KMS-11 (cell line): ENCODE results near the gene ADGRD2.

ENCODE experiments used
- H2AFZ ChIP-seq: fragments of 200-600 bp; sonication (generic); 2 replicates; pipeline ENCODE4 v1.6.1; 2016; ENCODE audit warnings: antibody characterized with exemption, mixed run types, low read depth
- H3K27ac ChIP-seq: fragments of 200-600 bp; sonication (generic); 2 replicates; pipeline ENCODE4 v1.6.1; 2016; ENCODE audit warnings: mild to moderate bottlenecking, mixed run types
- H3K27me3 ChIP-seq: fragments of 200-600 bp; sonication (generic); 2 replicates; pipeline ENCODE4 v1.6.1; 2017; ENCODE audit warnings: mild to moderate bottlenecking, low read depth, mixed run types, moderate library complexity; ENCODE audit not compliant: insufficient read depth
- H3K36me3 ChIP-seq: fragments of 200-600 bp; sonication (generic); 2 replicates; pipeline ENCODE4 v1.6.1; 2017; ENCODE audit warnings: mild to moderate bottlenecking, mixed run types; ENCODE audit not compliant: insufficient read depth
- H3K4me1 ChIP-seq: fragments of 200-600 bp; sonication (generic); 2 replicates; pipeline ENCODE4 v1.6.1; 2016; ENCODE audit warnings: mild to moderate bottlenecking, low read depth, mixed run types; ENCODE audit not compliant: poor library complexity, severe bottlenecking
- H3K4me2 ChIP-seq: fragments of 200-600 bp; sonication (generic); 2 replicates; pipeline ENCODE4 v1.7.0; 2016; ENCODE audit warnings: mild to moderate bottlenecking, mixed run types
- H3K4me3 ChIP-seq: fragments of 200-600 bp; sonication (generic); IDR thresholded peaks from 2 replicates; pipeline ENCODE4 v1.6.1; 2017; ENCODE audit warnings: low read depth, low read length, mixed read lengths; ENCODE audit not compliant: insufficient read depth
- H3K79me2 ChIP-seq: fragments of 200-600 bp; sonication (generic); 2 replicates; pipeline ENCODE4 v1.6.1; 2016; ENCODE audit warnings: low read depth, mixed run types; ENCODE audit not compliant: insufficient read depth
- H3K9ac ChIP-seq: fragments of 200-600 bp; sonication (generic); 2 replicates; pipeline ENCODE4 v1.6.1; 2016; ENCODE audit warnings: mild to moderate bottlenecking, mixed run types
- H4K20me1 ChIP-seq: fragments of 200-600 bp; sonication (generic); 2 replicates; pipeline ENCODE4 v1.6.1; 2016; ENCODE audit warnings: mild to moderate bottlenecking, mixed run types; ENCODE audit not compliant: insufficient read depth
- TF ChIP-seq, protein P1 (sequence below): fragments of 200-600 bp; sonication (generic); conservative IDR thresholded peaks from 2 replicates; pipeline ENCODE4 v1.6.1; 2017; ENCODE audit warnings: low read depth, mild to moderate bottlenecking, antibody characterized with exemption, low read length, moderate library complexity, mixed read lengths

ADGRD2 gene

DNA sequence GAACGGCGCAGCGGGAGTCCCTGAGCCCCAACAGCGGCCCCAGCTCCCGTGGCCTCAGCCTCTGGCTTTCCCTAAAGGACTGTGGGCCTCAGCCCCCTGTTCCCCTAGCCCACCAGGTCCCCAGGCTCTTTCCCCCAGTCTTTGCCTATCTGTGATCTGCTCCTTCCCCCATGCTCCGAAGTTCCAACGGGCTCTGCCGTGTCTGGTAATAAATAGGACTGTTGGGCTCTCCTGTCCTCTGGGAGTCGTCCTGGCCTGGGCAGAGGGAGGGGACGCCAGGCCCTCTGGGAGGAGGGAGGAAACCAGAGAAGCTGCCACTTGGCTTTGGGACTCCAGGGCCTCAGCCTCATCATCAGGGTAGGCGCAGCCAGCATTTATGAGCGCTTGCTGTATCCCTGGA is 28.1 kb downstream of the ADGRD2 start:
- TF ChIP-seq, protein P1, sequence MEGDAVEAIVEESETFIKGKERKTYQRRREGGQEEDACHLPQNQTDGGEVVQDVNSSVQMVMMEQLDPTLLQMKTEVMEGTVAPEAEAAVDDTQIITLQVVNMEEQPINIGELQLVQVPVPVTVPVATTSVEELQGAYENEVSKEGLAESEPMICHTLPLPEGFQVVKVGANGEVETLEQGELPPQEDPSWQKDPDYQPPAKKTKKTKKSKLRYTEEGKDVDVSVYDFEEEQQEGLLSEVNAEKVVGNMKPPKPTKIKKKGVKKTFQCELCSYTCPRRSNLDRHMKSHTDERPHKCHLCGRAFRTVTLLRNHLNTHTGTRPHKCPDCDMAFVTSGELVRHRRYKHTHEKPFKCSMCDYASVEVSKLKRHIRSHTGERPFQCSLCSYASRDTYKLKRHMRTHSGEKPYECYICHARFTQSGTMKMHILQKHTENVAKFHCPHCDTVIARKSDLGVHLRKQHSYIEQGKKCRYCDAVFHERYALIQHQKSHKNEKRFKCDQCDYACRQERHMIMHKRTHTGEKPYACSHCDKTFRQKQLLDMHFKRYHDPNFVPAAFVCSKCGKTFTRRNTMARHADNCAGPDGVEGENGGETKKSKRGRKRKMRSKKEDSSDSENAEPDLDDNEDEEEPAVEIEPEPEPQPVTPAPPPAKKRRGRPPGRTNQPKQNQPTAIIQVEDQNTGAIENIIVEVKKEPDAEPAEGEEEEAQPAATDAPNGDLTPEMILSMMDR, result no peak
- Histone ChIP-seq H3K36me3 (no peaks in the 10 kb centered on the region), H3K79me2 (no peaks in the 10 kb centered on the region), H3K4me2 (no peak overlapping the region), H3K9ac (no peak overlapping the region), H2AFZ (no peak overlapping the region), H3K4me3 (no peak overlapping the region), H4K20me1 (no peaks in the 10 kb centered on the region), H3K27me3 (peaks cover 12% of the 10 kb centered on the region; the same call in 1 of the 2 replicates), H3K27ac (no peak overlapping the region), H3K4me1 (no peaks in the 10 kb centered on the region)

DNA sequence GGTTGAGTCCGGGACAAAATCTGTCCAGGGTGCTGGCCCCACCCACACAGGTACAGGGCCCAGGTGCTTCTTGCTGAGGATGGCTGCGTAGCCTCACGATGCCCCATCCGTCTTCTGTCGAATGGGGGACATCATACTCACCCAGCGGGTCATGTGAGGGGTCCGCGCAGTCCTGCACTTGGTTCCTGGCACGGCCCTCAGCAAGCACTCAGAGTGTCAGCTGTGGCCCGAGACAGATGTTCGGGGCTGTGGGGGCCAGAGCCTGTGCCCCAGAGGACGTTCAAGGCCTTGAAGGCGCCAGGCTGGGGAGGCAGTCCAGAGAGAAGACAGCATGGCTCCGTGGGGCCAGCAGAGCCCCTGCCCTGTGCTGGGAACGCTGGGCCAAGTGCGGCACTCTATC is 29.1 kb downstream of the ADGRD2 start:
- H3K4me2 ChIP-seq, result no peak overlapping the region
- H3K4me1 ChIP-seq, result no peaks in the 10 kb centered on the region
- H4K20me1 ChIP-seq, result no peaks in the 10 kb centered on the region
- TF ChIP-seq, protein P1, result no peak
- H3K27me3 ChIP-seq, result peaks cover 12% of the 10 kb centered on the region; the same call in 1 of the 2 replicates
- no peak overlapping the region for H3K27ac ChIP-seq
- no peak overlapping the region for H3K9ac ChIP-seq
- H3K79me2 ChIP-seq, result no peaks in the 10 kb centered on the region
- no peak overlapping the region for H3K4me3 ChIP-seq
- no peak overlapping the region for H2AFZ ChIP-seq
- H3K36me3 ChIP-seq, result no peaks in the 10 kb centered on the region

DNA sequence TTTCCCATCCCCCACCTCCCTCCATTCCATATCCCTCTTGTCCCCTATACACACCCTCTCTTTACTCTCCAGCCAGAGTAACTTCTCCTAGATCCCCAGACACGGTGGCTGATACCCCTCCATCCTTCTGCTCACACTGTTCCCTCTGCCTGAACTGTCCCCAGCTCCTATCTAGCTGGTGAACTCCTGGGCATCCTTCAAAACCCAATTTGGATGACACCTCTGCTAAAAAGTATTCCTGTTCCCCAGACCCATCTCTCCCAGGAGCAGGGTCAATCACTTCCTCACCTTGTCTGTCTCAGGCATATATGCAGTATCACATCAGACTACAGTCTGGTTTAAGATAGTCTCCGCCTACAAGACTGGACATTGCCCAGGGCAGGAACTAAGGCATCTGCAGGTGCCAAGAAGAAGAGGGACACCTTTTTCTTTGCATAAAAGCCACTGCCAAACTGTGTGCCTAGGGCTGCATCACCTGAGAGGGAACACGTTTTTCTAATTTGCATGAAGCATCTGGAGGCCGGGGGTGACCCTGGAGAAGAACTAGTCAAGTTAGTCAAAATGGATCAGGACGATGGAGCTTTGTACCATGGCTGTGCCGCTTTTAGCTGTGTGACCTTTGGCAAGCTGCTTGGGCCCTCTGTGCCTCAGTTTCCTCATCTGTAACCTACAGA is 29.8 kb downstream of the ADGRD2 start:
- Histone ChIP-seq H2AFZ (no peak overlapping the region), H3K4me3 (no peak overlapping the region), H3K4me1 (no peaks in the 10 kb centered on the region)

DNA sequence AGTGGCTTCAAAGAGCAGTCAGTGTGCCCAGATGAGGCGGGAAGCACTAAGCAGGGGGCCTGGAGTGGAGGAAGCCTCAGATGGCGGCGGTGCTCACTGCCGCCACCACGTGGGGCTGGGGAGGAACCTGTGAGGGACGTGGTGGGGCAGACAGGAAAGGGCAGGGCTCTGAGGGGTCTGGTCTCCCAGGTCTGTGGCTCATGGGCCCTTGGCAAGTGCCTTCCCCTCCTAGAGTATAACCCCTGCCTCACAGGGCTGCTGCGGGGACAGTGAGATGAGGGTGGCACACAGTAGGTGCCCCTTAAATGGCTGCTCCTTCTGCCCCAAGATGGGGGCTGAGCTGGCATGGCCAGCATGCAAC is 30.4 kb downstream of the ADGRD2 start:
- Histone ChIP-seq H3K79me2 (no peaks in the 10 kb centered on the region), H2AFZ (no peak overlapping the region), H3K27ac (no peak overlapping the region), H3K27me3 (peaks cover 14% of the 10 kb centered on the region; the same call in 1 of the 2 replicates), H3K4me2 (no peak overlapping the region), H3K4me1 (no peaks in the 10 kb centered on the region), H3K36me3 (no peaks in the 10 kb centered on the region), H3K4me3 (no peak overlapping the region), H3K9ac (no peak overlapping the region), H4K20me1 (no peaks in the 10 kb centered on the region)
- TF ChIP-seq, protein P1, result peak; percentile 29; the same call in 1 of the 2 replicates

More for the DNA sequence above, 29.8 kb downstream of the ADGRD2 start:
- H3K27ac ChIP-seq, result no peak overlapping the region
- no peak overlapping the region for H3K9ac ChIP-seq
- H3K4me2 ChIP-seq, result no peak overlapping the region
- no peaks in the 10 kb centered on the region for H4K20me1 ChIP-seq
- H3K79me2 ChIP-seq, result no peaks in the 10 kb centered on the region
- H3K36me3 ChIP-seq, result no peaks in the 10 kb centered on the region
- TF ChIP-seq, protein P1, result no peak
- H3K27me3 ChIP-seq, result peaks cover 12% of the 10 kb centered on the region; the same call in 1 of the 2 replicates
